ENCODE results near the gene AADACL4.

Gene AADACL4

GRCh38 chr1:12643785-12644184 is at the start of gene AADACL4:
TSS of gene AADACL4 (plus strand) at chr1:12644085. CDS start at chr1:12644547, 462 bp downstream.
- no peak for DNase-seq

DNA sequence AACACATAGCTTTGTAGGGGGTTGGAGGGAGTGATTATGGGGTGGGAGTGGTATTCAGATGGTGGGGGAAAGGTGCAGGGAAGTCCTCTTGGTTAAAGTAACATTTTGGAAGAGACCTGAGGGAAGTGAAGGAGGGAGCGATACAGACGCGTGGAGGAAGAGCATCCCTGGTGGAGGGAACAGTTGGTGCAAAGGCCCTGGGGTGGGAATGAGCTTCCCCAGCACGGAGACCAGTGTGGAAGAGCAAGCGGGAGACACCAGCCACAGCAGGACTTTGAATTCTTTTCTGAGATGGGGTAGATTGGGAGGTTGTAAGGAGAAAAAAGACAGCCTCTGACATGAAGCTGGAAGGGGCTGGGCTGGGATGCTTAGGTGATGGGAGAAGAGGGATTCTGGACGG is 49.4 kb upstream of the AADACL4 start:
- no peak for DNase-seq

DNA sequence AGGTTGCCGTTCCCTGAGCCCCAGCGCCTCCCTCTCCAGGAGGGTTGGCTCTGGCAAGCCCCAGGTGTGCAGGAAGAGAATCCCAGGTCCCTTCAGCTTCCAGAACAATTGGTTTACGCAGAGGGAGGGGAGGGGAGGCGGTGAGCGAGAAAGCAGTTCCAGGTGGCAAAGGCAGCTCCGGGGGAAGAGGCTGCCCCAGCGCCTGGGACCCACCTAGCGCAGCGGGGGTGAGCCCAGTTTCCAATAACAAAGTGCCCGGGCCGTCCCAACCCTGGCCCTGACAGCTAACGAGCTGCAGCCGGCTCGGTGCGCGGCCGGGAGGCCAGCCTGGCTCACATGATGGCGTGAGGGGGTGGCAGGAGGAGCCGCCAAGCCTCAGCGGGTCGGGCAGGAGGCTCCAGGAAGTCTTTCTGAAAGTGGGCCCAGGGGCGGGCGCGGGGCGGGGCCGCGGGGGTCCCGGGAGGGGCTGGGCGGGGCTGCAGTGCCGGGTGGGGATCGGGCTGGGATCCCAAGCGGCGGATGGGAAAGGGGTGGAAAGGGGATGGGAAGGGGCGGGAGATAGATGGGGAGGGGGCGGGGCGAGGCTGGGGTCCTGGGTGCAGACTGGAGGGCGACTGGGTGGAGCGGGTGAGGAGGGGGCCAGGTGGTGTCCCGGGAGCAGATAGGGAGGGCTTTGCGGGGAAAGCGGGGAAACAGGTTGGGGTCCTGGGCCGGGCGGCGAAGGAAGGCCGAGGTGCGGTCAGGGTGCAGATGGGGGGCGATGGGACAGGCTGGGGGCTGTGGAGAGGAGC is 48.7 kb upstream of the AADACL4 start:
- no peak for DNase-seq

DNA sequence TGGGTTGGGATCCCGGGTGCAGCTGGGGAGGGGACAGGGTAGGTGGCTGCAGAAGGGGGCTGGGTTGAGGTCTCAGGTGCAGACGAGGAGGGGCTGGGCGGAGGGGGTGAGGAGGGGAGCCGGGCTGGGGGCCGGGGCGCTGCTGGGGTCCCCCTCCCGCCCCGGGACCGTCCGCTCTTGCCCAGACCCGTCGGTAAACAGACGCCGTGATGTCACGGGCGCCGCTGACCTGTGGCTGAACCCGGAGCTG is 48.2 kb upstream of the AADACL4 start:
- DNase-seq = no peak

DNA sequence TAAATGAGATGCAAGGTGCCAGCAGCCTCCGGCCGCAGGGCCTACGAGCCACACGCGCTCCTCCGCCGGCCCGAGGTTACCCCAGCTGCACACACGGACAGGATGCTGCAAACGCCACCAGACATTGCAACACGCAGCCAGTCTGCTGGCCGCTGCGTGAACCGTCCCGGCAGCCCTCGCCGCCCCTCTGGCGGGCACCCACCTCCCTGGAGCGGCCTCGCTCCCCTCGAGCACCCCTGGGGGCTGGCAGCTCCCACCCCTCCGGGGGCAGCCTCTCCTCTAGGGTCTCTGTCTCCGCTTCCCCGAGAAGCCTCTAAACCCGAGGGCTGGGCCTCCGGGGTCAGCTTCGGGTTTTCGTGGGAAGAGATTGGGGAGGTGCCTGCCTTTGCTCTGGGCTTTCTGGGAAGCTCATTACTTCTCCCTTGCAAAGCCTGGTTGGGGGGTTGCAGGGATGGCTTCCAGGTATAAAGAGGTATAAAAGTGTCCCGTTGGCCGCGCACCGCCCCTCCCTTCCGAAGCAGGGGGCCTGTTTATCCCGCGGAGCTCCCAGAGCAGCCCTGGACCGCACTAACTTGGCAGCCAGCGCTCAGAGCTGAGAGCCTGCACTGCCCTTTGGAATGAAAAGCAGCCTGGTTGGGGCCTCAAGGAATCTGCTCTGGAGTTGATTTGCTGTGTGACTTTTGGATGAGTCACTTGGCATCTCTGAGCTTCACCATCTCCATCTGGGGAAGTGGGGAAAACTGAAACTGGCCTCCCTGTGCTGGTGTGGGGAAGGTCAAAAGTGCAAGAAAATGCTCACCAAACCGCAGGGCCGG is 47.7 kb upstream of the AADACL4 start:
- DNase-seq = no peak

- no peak for DNase-seq
Observed at GRCh38 chr1:12597792-12598191, 46.1 kb upstream of the AADACL4 start.

GRCh38 chr1:12598974-12599373 is 44.9 kb upstream of the AADACL4 start:
- DNase-seq = no peak

GRCh38 chr1:12599657-12600056 is 44.2 kb upstream of the AADACL4 start:
- no peak for DNase-seq

DNA sequence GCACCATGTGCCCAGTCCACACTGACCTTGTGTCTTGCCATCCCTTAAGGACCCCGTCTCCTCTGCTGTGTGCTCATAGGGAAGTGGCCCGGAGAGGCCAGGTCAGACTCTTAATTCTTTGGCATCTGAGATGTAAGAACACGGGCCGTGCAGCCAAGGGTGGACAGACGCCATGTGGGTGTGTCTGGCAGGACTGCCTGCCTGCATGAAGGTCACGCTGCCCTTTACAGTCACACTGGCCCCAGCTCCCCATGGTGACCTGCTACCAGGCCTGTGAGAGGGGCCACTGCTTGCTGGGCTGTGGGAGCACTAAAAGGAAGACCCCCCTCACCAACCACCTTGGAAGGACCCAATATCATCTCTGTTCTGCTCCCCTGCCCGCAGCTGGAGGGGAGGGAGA is 43.5 kb upstream of the AADACL4 start:
- DNase-seq = no peak

GRCh38 chr1:12600880-12601633 is 42.8 kb upstream of the AADACL4 start:
- DNase-seq = no peak

GRCh38 chr1:12601700-12602658 is 41.9 kb upstream of the AADACL4 start:
- DNase-seq = no peak

GRCh38 chr1:12602659-12603024 is 41.2 kb upstream of the AADACL4 start:
- no peak for DNase-seq

DNA sequence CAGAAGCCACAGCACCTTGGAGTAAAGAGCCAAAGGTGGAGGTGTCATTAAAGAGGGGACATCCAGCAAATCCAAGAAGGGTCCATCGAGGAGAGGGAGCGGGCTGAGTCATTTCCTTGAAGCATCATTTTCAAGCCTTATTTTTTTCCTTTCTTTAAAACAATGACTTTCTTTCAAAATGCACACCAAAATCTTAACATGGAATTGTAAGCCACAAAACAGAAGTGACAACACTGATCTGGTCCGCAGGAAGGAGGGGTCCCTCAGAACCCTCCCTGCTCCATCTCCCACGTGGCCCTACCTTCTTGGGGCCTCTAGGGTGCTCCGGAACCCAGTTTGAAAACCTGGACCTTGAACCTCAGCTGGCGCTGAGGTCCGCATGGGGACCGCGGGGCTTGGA is 40.7 kb upstream of the AADACL4 start:
- DNase-seq = no peak

- DNase-seq = no peak
Observed at GRCh38 chr1:12604114-12604874, 39.6 kb upstream of the AADACL4 start.

DNA sequence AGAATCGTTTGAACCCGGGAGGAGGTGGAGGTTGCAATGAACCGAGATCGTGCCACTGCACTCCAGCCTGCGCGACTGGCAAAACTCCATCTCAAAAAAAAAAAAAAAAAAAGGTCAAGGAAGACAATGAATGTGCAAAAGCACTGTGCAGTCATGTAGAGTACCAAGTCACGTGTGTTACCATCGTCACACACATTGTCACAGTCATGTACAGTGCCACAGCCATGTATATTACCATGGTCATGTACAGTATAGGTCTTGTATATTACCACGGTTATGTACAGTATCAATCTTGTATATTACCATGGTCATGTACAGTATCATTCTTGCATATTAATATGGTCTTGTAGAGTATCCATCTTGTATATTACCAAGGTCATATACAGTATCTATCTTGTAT is 38.9 kb upstream of the AADACL4 start:
- DNase-seq = no peak

GRCh38 chr1:12607263-12607662 is 36.6 kb upstream of the AADACL4 start:
- DNase-seq = no peak

- DNase-seq = no peak
Observed at GRCh38 chr1:12608311-12608957, 35.5 kb upstream of the AADACL4 start.

DNA sequence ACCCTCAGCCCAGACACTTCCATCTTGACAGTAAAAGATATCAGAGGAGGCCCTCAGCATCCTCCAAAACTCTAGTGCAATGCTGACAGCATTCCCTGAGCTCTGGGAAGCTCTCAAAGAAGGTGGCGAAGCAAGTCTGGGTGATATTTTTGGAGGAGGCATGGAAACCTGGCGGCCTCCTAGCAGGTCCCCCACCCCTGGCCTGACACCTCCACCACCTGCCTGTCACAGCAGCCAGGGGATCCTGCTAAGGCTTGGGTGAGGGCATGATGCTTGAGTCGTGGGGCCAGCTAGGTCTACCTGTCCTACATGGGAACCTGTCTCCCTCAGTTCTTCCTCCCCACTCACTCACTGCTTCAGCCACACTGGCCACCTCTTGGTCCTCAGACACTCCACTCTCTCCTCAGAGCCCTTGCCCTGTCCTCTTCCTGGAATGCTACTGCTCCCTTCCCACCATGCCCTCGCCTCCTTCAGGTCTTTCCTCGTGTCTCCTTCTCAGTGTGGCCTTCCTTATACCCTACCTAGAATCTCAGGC is 34.3 kb upstream of the AADACL4 start:
- no peak for DNase-seq

GRCh38 chr1:12610305-12610935 is 33.5 kb upstream of the AADACL4 start:
- no peak for DNase-seq

DNA sequence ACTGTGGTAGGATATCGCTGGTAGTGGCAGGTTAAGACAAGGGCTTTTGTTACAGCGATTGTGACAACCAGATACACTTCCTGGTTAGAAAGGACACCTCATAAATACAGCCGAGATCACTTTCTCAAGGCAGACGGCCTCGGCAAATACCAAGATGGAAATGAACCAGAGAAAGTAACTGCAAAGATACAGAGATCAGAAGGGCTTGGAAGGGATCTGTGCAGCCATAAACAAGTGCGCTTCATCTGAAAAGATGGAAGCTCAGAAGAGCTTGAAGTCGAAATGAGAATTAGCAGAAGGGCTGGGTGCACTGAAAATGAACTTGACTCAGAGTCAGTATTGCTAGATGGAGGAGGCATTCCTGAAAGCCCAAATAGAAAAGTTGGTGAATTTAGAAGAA is 32.9 kb upstream of the AADACL4 start:
- DNase-seq = no peak

- DNase-seq = no peak
Observed at GRCh38 chr1:12613180-12613579, 30.7 kb upstream of the AADACL4 start.

Measured in NCI-H446 treated with DMSO at 0.1 percent for 48 hours (cell line).